IPS DF 4.7 (cell line): ENCODE results near the gene MYOM1.
"Not testable (repeated sequence)": the region's sequence is repeated elsewhere in the genome, so short reads cannot be mapped to it uniquely, and the experiment has no call there.

Experiments used
- DNase-seq: peaks from one replicate; pipeline ENCODE4 v3.0.0-alpha.2; 2013; ENCODE audit warnings: low spot score; ENCODE audit errors: extremely low read depth

MYOM1 gene

GRCh38 chr18:3092727-3093126, 127.0 kb downstream of the MYOM1 start:
- no peak for DNase-seq

GRCh38 chr18:3089579-3089978, 130.2 kb downstream of the MYOM1 start:
- no peak for DNase-seq

- no peak for DNase-seq
Measured at GRCh38 chr18:3088449-3088848, 131.3 kb downstream of the MYOM1 start.

- no peak for DNase-seq
Measured at GRCh38 chr18:3086871-3087270, 132.9 kb downstream of the MYOM1 start.

- no peak for DNase-seq
Measured at GRCh38 chr18:3085612-3086011, 134.2 kb downstream of the MYOM1 start.

- DNase-seq, result no peak
Measured at GRCh38 chr18:3084206-3084605, 135.6 kb downstream of the MYOM1 start.

- DNase-seq, result no peak
Measured at GRCh38 chr18:3083766-3084165, 136.0 kb downstream of the MYOM1 start.

GRCh38 chr18:3081584-3081991, 138.2 kb downstream of the MYOM1 start:
- no peak for DNase-seq

DNA sequence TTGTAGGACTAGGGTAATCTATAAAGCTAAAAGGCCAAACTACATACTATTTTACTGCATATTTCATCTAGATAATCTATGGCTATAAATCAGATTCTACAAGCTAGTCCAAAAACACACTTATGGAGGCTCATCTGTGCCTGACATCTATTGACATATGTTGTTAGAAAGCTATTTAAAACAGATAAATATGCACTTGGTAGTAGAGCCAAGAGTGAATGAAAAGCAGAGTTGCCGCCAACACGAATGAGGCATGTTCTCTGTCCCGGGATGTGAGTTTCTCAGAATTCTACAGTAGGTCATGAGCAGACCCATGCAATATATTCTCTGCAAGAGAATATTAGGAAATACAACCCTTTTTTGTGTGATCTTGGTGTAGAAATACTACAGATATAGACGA, 140.1 kb downstream of the MYOM1 start:
- no peak for DNase-seq

DNA sequence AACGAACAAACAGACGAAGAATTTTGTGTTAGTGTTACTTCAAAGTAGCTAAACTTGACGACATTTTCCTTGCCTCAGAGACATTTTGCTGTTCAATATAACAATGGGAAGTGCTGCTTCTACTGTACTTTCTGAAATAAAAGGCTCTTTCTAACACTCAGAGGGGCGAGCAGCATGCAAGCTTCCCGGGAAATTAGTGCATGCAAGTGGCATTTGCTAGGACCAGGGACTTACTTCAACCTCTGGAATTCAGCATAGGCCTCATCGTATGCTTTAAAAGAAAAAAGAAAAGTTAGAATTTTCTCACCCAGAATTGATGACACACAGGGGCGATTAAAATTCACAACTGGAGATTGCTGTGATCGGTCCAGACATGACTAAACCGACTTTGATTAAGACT, 144.3 kb downstream of the MYOM1 start:
- no peak for DNase-seq

GRCh38 chr18:3074087-3074486, 145.7 kb downstream of the MYOM1 start:
- no peak for DNase-seq

DNA sequence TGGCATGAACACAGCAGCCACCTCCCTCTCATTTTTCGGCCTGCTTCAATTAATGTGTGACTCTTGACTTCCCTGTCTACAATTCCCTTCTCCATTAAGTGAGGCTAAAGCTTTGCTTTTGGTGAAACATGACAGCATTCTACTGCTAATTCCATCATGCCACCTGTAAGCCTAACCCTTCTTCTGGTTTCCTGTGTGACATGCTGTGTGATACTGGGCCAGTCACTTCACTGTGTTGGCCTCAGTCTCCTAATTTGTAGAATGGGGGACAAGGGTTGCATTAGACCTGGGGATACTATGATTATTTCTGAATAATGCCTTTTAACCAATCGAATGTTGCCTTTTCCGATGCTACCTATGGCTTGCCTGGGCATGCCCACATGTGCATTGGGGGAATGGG, 146.4 kb downstream of the MYOM1 start:
- not testable (repeated sequence) for DNase-seq

DNA sequence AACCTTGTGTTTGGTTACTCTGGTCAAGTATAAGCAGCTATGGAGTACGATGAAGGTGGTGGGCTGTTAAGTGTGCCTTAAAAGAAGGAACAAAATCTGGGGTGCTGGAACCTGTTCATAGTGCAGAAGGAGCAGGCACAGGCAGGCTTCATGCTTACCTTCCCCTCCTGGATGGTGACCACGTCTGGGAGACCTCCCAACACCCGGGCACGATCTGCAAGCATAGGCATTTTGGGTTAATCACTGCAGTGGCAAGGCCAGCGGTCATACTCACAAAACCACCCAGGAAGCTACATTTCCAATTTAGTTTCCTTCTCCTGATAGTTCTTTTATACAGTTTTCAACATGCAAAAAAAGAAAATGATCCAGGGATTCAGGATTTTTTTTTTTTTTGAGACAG, 148.1 kb downstream of the MYOM1 start:
- DNase-seq, result no peak

DNA sequence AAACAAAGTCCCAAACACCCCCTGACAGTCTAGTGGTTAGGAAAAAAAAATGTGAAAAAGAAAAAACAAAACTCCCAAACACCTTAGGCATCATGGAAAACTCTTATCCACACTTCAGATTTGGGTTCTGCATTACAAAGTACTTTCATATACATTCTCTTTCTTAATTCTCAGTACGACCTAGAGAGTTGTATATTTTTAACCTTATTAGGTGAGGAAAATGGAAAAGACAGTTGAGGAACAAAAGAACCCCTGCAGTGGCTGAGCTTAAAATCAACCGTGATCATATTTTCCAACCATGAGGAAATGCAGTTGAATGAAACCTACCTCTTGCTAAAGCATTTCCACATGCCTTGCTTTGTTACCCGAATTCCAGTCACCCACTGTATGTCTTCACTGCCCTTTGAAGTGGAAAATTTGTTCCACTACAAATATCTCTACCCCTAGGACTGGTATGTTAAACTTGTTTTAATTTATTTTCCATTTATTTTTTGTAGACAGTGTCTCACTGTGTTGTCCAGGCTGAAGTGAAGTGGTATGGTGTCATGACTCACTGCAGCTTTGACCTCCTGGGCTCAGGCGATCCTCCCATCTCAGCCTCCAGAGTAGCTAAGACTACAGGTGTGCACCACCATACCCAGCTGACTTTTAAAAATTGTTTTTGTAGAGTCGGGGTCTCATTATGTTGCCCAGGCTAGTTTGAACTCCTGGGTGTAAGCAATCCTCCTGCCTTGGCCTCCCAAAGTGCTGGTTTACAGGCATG, 149.9 kb downstream of the MYOM1 start:
- no peak for DNase-seq

DNA sequence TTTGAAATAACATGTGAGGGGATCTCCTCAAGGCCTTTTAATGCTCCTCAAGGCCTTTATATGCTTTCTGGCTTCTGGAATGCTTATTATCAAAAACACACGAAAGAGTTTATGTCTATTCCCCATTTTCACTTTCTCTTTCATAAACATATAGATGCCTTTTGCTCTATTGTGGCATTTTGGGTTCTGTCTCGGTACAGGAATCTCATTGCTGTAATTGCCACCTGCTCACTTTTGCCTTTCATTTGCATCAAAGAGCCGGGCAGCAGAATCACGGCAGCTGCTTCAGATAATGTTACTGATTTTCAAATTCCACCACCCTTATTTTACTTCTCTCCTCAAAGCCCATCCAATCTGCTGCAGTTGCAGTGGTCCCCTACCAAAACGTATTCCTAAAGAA, 152.0 kb downstream of the MYOM1 start:
- no peak for DNase-seq

- no peak for DNase-seq
Measured at GRCh38 chr18:3067165-3067661, 152.6 kb downstream of the MYOM1 start.

GRCh38 chr18:3066341-3067110, 153.2 kb downstream of the MYOM1 start:
- DNase-seq, result no peak

- DNase-seq, result not testable (repeated sequence)
Measured at GRCh38 chr18:3063766-3064165, 156.0 kb downstream of the MYOM1 start.

GRCh38 chr18:3062798-3063680, 156.7 kb downstream of the MYOM1 start:
- DNase-seq, result no peak

- DNase-seq, result no peak
Measured at GRCh38 chr18:3061581-3062312, 158.0 kb downstream of the MYOM1 start.
